T-helper 1 cell treated with Interleukin-12 subunit alpha and Interleukin-12 subunit beta and Interleukin-4 antibody, amounts not matched to agents 30 μg/mL and 1 μg/mL, for 36 hours (primary cell): ENCODE measurements around the gene TREM2.
A peak's percentile ranks its signal among the peaks of the same experiment; 100 is the strongest.
"Not testable (repeated sequence)": the region's sequence is repeated elsewhere in the genome, so short reads cannot be mapped to it uniquely, and the experiment has no call there.

Experiments
- H3K27ac Mint-ChIP-seq: one replicate; pipeline ENCODE4 v1.8.0; 2021; ENCODE audit warnings: mild to moderate bottlenecking, mixed read lengths
- H3K27me3 Mint-ChIP-seq: one replicate; pipeline ENCODE4 v1.8.0; 2021; ENCODE audit warnings: low read depth, mixed read lengths
- H3K36me3 Mint-ChIP-seq: one replicate; pipeline ENCODE4 v1.8.0; 2021; ENCODE audit warnings: low read depth, mixed read lengths
- H3K4me1 Mint-ChIP-seq: one replicate; pipeline ENCODE4 v1.8.0; 2021; ENCODE audit warnings: low read depth, mixed read lengths
- H3K4me3 Mint-ChIP-seq: one replicate; pipeline ENCODE4 v1.8.0; 2021; ENCODE audit warnings: mild to moderate bottlenecking, moderate library complexity, mixed read lengths
- H3K9me3 Mint-ChIP-seq: one replicate; pipeline ENCODE4 v1.8.0; 2021; ENCODE audit warnings: mixed read lengths

The TREM2 gene

GRCh38 chr6:41190791-41191190 lies 27.9 kb upstream of the TREM2 start:
- peaks cover 35% of the 10 kb centered on the region for H3K4me1 Mint-ChIP-seq
- peaks cover 50% of the 10 kb centered on the region for H3K36me3 Mint-ChIP-seq
- H3K27ac Mint-ChIP-seq: no peak overlapping the region

GRCh38 chr6:41189967-41190366 lies 27.1 kb upstream of the TREM2 start:
- H3K27ac Mint-ChIP-seq: no peak overlapping the region
- H3K36me3 Mint-ChIP-seq: peaks cover 43% of the 10 kb centered on the region
- no peaks in the 10 kb centered on the region for H3K27me3 Mint-ChIP-seq
- peaks cover 34% of the 10 kb centered on the region for H3K4me1 Mint-ChIP-seq
- H3K4me3 Mint-ChIP-seq: no peak overlapping the region
- peaks cover 11% of the 10 kb centered on the region for H3K9me3 Mint-ChIP-seq

More at GRCh38 chr6:41190791-41191190, 27.9 kb upstream of the TREM2 start:
- Mint-ChIP-seq H3K27me3 (no peaks in the 10 kb centered on the region), H3K9me3 (peaks cover 11% of the 10 kb centered on the region), H3K4me3 (no peak overlapping the region)

- Mint-ChIP-seq H3K36me3 (peaks cover 34% of the 10 kb centered on the region), H3K4me1 (peaks cover 28% of the 10 kb centered on the region), H3K9me3 (peaks cover 11% of the 10 kb centered on the region)
- not testable (repeated sequence) for H3K27ac Mint-ChIP-seq, H3K4me3 Mint-ChIP-seq, H3K27me3 Mint-ChIP-seq
Measured at GRCh38 chr6:41189046-41189445, 26.1 kb upstream of the TREM2 start.

GRCh38 chr6:41187924-41188886 lies 25.3 kb upstream of the TREM2 start:
- no peak overlapping the region for H3K4me3 Mint-ChIP-seq
- H3K36me3 Mint-ChIP-seq: peaks cover 29% of the 10 kb centered on the region
- H3K27me3 Mint-ChIP-seq: no peaks in the 10 kb centered on the region
- H3K27ac Mint-ChIP-seq: no peak overlapping the region
- H3K9me3 Mint-ChIP-seq: peaks cover 11% of the 10 kb centered on the region
- H3K4me1 Mint-ChIP-seq: peaks cover 24% of the 10 kb centered on the region

GRCh38 chr6:41186031-41186562 lies 23.2 kb upstream of the TREM2 start:
- H3K36me3 Mint-ChIP-seq: peaks cover 19% of the 10 kb centered on the region
- H3K27ac Mint-ChIP-seq: peak overlapping the region; percentile 27
- no peaks in the 10 kb centered on the region for H3K27me3 Mint-ChIP-seq
- no peak overlapping the region for H3K4me3 Mint-ChIP-seq
- peaks cover 31% of the 10 kb centered on the region for H3K4me1 Mint-ChIP-seq
- peaks cover 11% of the 10 kb centered on the region for H3K9me3 Mint-ChIP-seq

GRCh38 chr6:41184761-41185160 lies 21.8 kb upstream of the TREM2 start:
- Mint-ChIP-seq H3K4me3 (no peak overlapping the region), H3K4me1 (peaks cover 31% of the 10 kb centered on the region), H3K27me3 (no peaks in the 10 kb centered on the region), H3K36me3 (peaks cover 7% of the 10 kb centered on the region), H3K9me3 (peaks cover 6% of the 10 kb centered on the region), H3K27ac (no peak overlapping the region)

- Mint-ChIP-seq H3K27ac (no peak overlapping the region), H3K4me1 (peaks cover 24% of the 10 kb centered on the region), H3K4me3 (no peak overlapping the region), H3K27me3 (peaks cover 5% of the 10 kb centered on the region), H3K36me3 (no peaks in the 10 kb centered on the region), H3K9me3 (no peaks in the 10 kb centered on the region)
Measured at GRCh38 chr6:41182069-41183034, 19.4 kb upstream of the TREM2 start.

- no peaks in the 10 kb centered on the region for H3K9me3 Mint-ChIP-seq
- no peak overlapping the region for H3K27ac Mint-ChIP-seq
- H3K4me1 Mint-ChIP-seq: peaks cover 20% of the 10 kb centered on the region
- peaks cover 11% of the 10 kb centered on the region for H3K27me3 Mint-ChIP-seq
- no peaks in the 10 kb centered on the region for H3K36me3 Mint-ChIP-seq
- H3K4me3 Mint-ChIP-seq: no peak overlapping the region
Measured at GRCh38 chr6:41181566-41181965, 18.6 kb upstream of the TREM2 start.

- H3K27ac Mint-ChIP-seq: no peak overlapping the region
- H3K27me3 Mint-ChIP-seq: peaks cover 20% of the 10 kb centered on the region
- H3K36me3 Mint-ChIP-seq: no peaks in the 10 kb centered on the region
- H3K9me3 Mint-ChIP-seq: no peaks in the 10 kb centered on the region
- H3K4me1 Mint-ChIP-seq: peaks cover 7% of the 10 kb centered on the region
- no peak overlapping the region for H3K4me3 Mint-ChIP-seq
Measured at GRCh38 chr6:41179163-41179562, 16.2 kb upstream of the TREM2 start.

GRCh38 chr6:41177695-41178094 lies 14.8 kb upstream of the TREM2 start:
- no peaks in the 10 kb centered on the region for H3K9me3 Mint-ChIP-seq
- H3K4me3 Mint-ChIP-seq: no peak overlapping the region
- peaks cover 7% of the 10 kb centered on the region for H3K4me1 Mint-ChIP-seq
- no peak overlapping the region for H3K27ac Mint-ChIP-seq
- H3K36me3 Mint-ChIP-seq: no peaks in the 10 kb centered on the region
- peaks cover 20% of the 10 kb centered on the region for H3K27me3 Mint-ChIP-seq

GRCh38 chr6:41177287-41177686 lies 14.4 kb upstream of the TREM2 start:
- peaks cover 20% of the 10 kb centered on the region for H3K27me3 Mint-ChIP-seq
- H3K9me3 Mint-ChIP-seq: no peaks in the 10 kb centered on the region
- H3K4me3 Mint-ChIP-seq: no peak overlapping the region
- no peak overlapping the region for H3K27ac Mint-ChIP-seq
- H3K4me1 Mint-ChIP-seq: peaks cover 6% of the 10 kb centered on the region
- H3K36me3 Mint-ChIP-seq: no peaks in the 10 kb centered on the region

- Mint-ChIP-seq H3K4me1 (no peaks in the 10 kb centered on the region), H3K9me3 (no peaks in the 10 kb centered on the region), H3K36me3 (no peaks in the 10 kb centered on the region), H3K27me3 (peaks cover 20% of the 10 kb centered on the region), H3K27ac (no peak overlapping the region), H3K4me3 (no peak overlapping the region)
Measured at GRCh38 chr6:41176189-41176588, 13.3 kb upstream of the TREM2 start.

- H3K4me1 Mint-ChIP-seq: no peaks in the 10 kb centered on the region
- H3K4me3 Mint-ChIP-seq: no peak overlapping the region
- H3K27me3 Mint-ChIP-seq: peaks cover 20% of the 10 kb centered on the region
- H3K27ac Mint-ChIP-seq: no peak overlapping the region
- H3K9me3 Mint-ChIP-seq: no peaks in the 10 kb centered on the region
- H3K36me3 Mint-ChIP-seq: no peaks in the 10 kb centered on the region
Measured at GRCh38 chr6:41175084-41175483, 12.2 kb upstream of the TREM2 start.

GRCh38 chr6:41174610-41175009 lies 11.7 kb upstream of the TREM2 start:
- no peaks in the 10 kb centered on the region for H3K9me3 Mint-ChIP-seq
- H3K27ac Mint-ChIP-seq: no peak overlapping the region
- H3K27me3 Mint-ChIP-seq: peaks cover 20% of the 10 kb centered on the region
- no peaks in the 10 kb centered on the region for H3K4me1 Mint-ChIP-seq
- H3K4me3 Mint-ChIP-seq: no peak overlapping the region
- no peaks in the 10 kb centered on the region for H3K36me3 Mint-ChIP-seq
